Measurements from ENCODE around the gene CENPN.

- TF ChIP-seq CTCF (IDR thresholded peaks at IDR 0.05; ENCODE audit: insufficient read depth, low read depth, low read length) (no peak), EZH2 (IDR thresholded peaks at IDR 0.05; ENCODE audit: insufficient read depth, low read length) (no peak)
Observed at GRCh38 chr16:81040131-81040530, 33.1 kb downstream of the CENPN start.
